IMR-90 (cell line): ENCODE measurements around the gene ITGB4. TPM values are rescaled to one million over a fixed set of nuclear protein-coding genes. Genes with fewer than 3 reads are reported as not detected.
A peak's percentile ranks its signal among the peaks of the same experiment; 100 is the strongest.

Experiments used
- ATAC-seq: fragments of 200-7000 bp; cut with Tn5 transposase; 2 replicates; pipeline ENCODE4 v1.9.1; 2020; ENCODE audit warnings: low read depth, mild to moderate bottlenecking, moderate library complexity
- BruUV-seq: library from RNA; stranded (reverse); fragments of 400-500 nt; replicated peaks from 2 replicates; lab custom pipeline; 2021; lab: Mats Ljungman, UMichigan
- CTCF ChIA-PET: fragments of 300-600 bp; formaldehyde crosslinking; extraction: SDS; loops from one replicate; lab custom pipeline; 2021; ENCODE audit warnings: antibody characterized with exemption; lab: Yijun Ruan, JAX
- POLR2A ChIA-PET: fragments of 300-600 bp; sonication (Branson Sonifier 250); formaldehyde crosslinking; loops from one replicate; lab custom pipeline; 2022; ENCODE audit warnings: antibody characterized with exemption; ENCODE audit not compliant: unreplicated experiment; lab: Charles Lee
- DNase-seq: peaks from one replicate; pipeline ENCODE4 v3.0.0; 2013
- H2AFZ ChIP-seq: replicated peaks from 2 replicates; pipeline ENCODE3; 2013; ENCODE audit warnings: low read length, mild to moderate bottlenecking; ENCODE audit not compliant: poor library complexity
- H2AK5ac ChIP-seq: 2 replicates; pipeline ENCODE4 v1.6.1; 2013; ENCODE audit warnings: low read depth, low read length, inconsistent platforms
- H2AK9ac ChIP-seq: replicated peaks from 2 replicates; pipeline ENCODE3; 2013; ENCODE audit warnings: mild to moderate bottlenecking, low read depth, low read length, moderate library complexity; ENCODE audit not compliant: poor library complexity
- H2BK120ac ChIP-seq: 2 replicates; pipeline ENCODE4 v1.6.1; 2013; ENCODE audit warnings: low read depth, low read length, inconsistent platforms
- H2BK15ac ChIP-seq: 3 replicates; pipeline ENCODE4 v1.6.1; 2013; ENCODE audit warnings: low read depth, low read length, inconsistent platforms
- H2BK20ac ChIP-seq: 2 replicates; pipeline ENCODE4 v1.6.1; 2013; ENCODE audit warnings: low read depth, mild to moderate bottlenecking, inconsistent platforms, low read length, moderate library complexity
- H2BK5ac ChIP-seq: 2 replicates; pipeline ENCODE4 v1.6.1; 2013; ENCODE audit warnings: mild to moderate bottlenecking, low read depth, low read length, inconsistent platforms; ENCODE audit not compliant: poor library complexity, severe bottlenecking
- H3K14ac ChIP-seq: replicated peaks from 2 replicates; pipeline ENCODE4 v1.6.1; 2013; ENCODE audit warnings: low read depth, low read length, inconsistent platforms
- H3K18ac ChIP-seq: 2 replicates; pipeline ENCODE4 v1.6.1; 2013; ENCODE audit warnings: low read depth, low read length, control low read depth
- H3K23ac ChIP-seq: 2 replicates; pipeline ENCODE4 v1.6.1; 2013; ENCODE audit warnings: low read depth, low read length, inconsistent platforms
- H3K27ac ChIP-seq: 2 replicates; pipeline ENCODE4 v1.5.1; 2013; ENCODE audit warnings: mild to moderate bottlenecking, control low read depth, low read length; ENCODE audit not compliant: insufficient read depth
- H3K27me3 ChIP-seq: 2 replicates; pipeline ENCODE4 v1.6.1; 2013; ENCODE audit warnings: low read length; ENCODE audit not compliant: control insufficient read depth, insufficient read depth
- H3K36me3 ChIP-seq: 2 replicates; pipeline ENCODE4 v1.6.1; 2013; ENCODE audit warnings: low read length, mixed read lengths; ENCODE audit not compliant: control insufficient read depth, insufficient read depth
- H3K4ac ChIP-seq: 2 replicates; pipeline ENCODE4 v1.6.1; 2013; ENCODE audit warnings: low read depth, low read length, inconsistent platforms
- H3K4me1 ChIP-seq: 2 replicates; pipeline ENCODE4 v1.6.1; 2013; ENCODE audit warnings: low read length, mixed read lengths; ENCODE audit not compliant: control insufficient read depth, insufficient read depth
- H3K4me2 ChIP-seq: 2 replicates; pipeline ENCODE4 v1.6.1; 2013; ENCODE audit warnings: low read depth, mild to moderate bottlenecking, control low read depth, low read length, moderate library complexity
- H3K4me3 ChIP-seq: 2 replicates; pipeline ENCODE4 v1.5.1; 2013; ENCODE audit warnings: low read depth, mild to moderate bottlenecking, control low read depth, low read length, moderate library complexity; ENCODE audit not compliant: insufficient read depth
- H3K56ac ChIP-seq: 2 replicates; pipeline ENCODE4 v1.6.1; 2013; ENCODE audit warnings: low read length, inconsistent platforms; ENCODE audit not compliant: insufficient read depth; ENCODE audit errors: extremely low read depth
- H3K79me1 ChIP-seq, 2 experiments: 2 replicates each; pipeline ENCODE4 v1.6.1; 2013; ENCODE audit warnings: low read length in 2 of 2, inconsistent platforms in 1 of 2, low read depth in 1 of 2
- H3K9ac ChIP-seq: 2 replicates; pipeline ENCODE4 v1.6.1; 2013; ENCODE audit warnings: low read depth, low read length, control low read depth
- H3K9me1 ChIP-seq: 2 replicates; pipeline ENCODE4 v1.6.1; 2013; ENCODE audit warnings: low read length, inconsistent platforms; ENCODE audit not compliant: insufficient read depth
- H3K9me3 ChIP-seq: 2 replicates; pipeline ENCODE4 v1.6.1; 2013; ENCODE audit warnings: low read length; ENCODE audit not compliant: control insufficient read depth, insufficient read depth
- H4K20me1 ChIP-seq: 2 replicates; pipeline ENCODE4 v1.6.1; 2013; ENCODE audit warnings: low read length, inconsistent platforms; ENCODE audit not compliant: insufficient read depth
- H4K5ac ChIP-seq: 2 replicates; pipeline ENCODE4 v1.6.1; 2013; ENCODE audit warnings: mild to moderate bottlenecking, low read depth, low read length, control low read depth
- H4K8ac ChIP-seq, 2 experiments: 2 replicates each; pipeline ENCODE4 v1.6.1; 2013; ENCODE audit warnings: low read depth in 2 of 2, low read length in 2 of 2, control low read depth in 1 of 2, inconsistent platforms in 1 of 2
- H4K91ac ChIP-seq: 2 replicates; pipeline ENCODE4 v1.6.1; 2013; ENCODE audit warnings: low read depth, low read length, inconsistent platforms; ENCODE audit not compliant: insufficient read depth
- BHLHE40 ChIP-seq: fragments of 150-350 bp; IDR thresholded peaks from 2 replicates; pipeline ENCODE4 v1.6.1; 2016; ENCODE audit warnings: mild to moderate bottlenecking, low read depth, low read length
- CEBPB ChIP-seq: IDR thresholded peaks from 2 replicates; pipeline ENCODE4 v1.6.1; 2012; ENCODE audit warnings: low read depth, low read length, improper control_type of control experiment
- ELK1 ChIP-seq: fragments of 150-350 bp; IDR thresholded peaks from 2 replicates; pipeline ENCODE4 v1.6.1; 2016; ENCODE audit warnings: low read depth, mild to moderate bottlenecking, low read length, moderate library complexity, borderline replicate concordance
- FOS ChIP-seq: fragments of 150-350 bp; IDR thresholded peaks from 2 replicates; pipeline ENCODE4 v1.6.1; 2016; ENCODE audit warnings: low read depth, low read length
- RAD21 ChIP-seq: IDR thresholded peaks from 2 replicates; pipeline ENCODE4 v1.6.1; 2012; ENCODE audit warnings: low read length, improper control_type of control experiment
- SMC3 ChIP-seq: fragments of 150-350 bp; IDR thresholded peaks from 2 replicates; pipeline ENCODE4 v1.6.1; 2016; ENCODE audit warnings: low read depth, mild to moderate bottlenecking, antibody characterized with exemption, low read length, moderate library complexity
- USF2 ChIP-seq: fragments of 150-350 bp; IDR thresholded peaks from 2 replicates; pipeline ENCODE4 v1.6.1; 2017; ENCODE audit warnings: mild to moderate bottlenecking, antibody characterized with exemption, low read length, low read depth
- WGBS, 2 experiments: methylation state at CpG; one replicate each; pipeline versions ENCODE4 v1.1.5 to v1.1.7; 2013; ENCODE audit warnings: missing lambda C conversion rate in 2 of 2; ENCODE audit not compliant: insufficient read length in 1 of 2; ENCODE audit errors: extremely low coverage in 2 of 2; 5-methylcytosine and 5-hydroxymethylcytosine counted together
- dilution Hi-C: fragments of 300-500 bp; cut with HindIII; formaldehyde crosslinking; loops from one replicate; pipeline ENCODE4 v1.14.3; 2018; ENCODE audit warnings: low sequenced_read_pairs; ENCODE audit not compliant: unreplicated experiment
- in situ Hi-C: fragments of 300-500 bp; cut with MboI; formaldehyde crosslinking; loops from 3 replicates; pipeline ENCODE4 v1.14.3; 2019; ENCODE audit warnings: low sequenced_read_pairs, inconsistent platforms, mixed read lengths
- intact Hi-C: fragments of 100-400 bp; cut with micrococcal nuclease; formaldehyde crosslinking; loops from 2 replicates; pipeline ENCODE4 v1.10.0; 2022
- polyA plus RNA-seq, 3 experiments: library from polyadenylated mRNA; depleted of rRNA; stranded (reverse); fragments of >200 nt; gene quantifications; 2 replicates each; pipeline ENCODE4 v1.2.3, GENCODE V29; 2012; ENCODE audit warnings: low replicate concordance in 1 of 3
- total RNA-seq: library from RNA; depleted of rRNA; stranded (reverse); fragments of >200 nt; gene quantifications from 2 replicates; pipeline ENCODE4 v1.2.3, GENCODE V29; 2012

Gene ITGB4
- total and polyA plus RNA-seq, 2 of the 4 experiments (the other 2 are of a cell fraction) = under 0.01 to 0.27 TPM

- Histone ChIP-seq H3K14ac (peak overlapping the region; percentile 52; the same call in 1 of the 2 replicates), H2BK20ac (no peak overlapping the region), H3K9ac (no peak overlapping the region), H3K36me3 (peaks cover 24% of the 10 kb centered on the region), H3K79me1 (peaks cover 58 to 85% of the 10 kb centered on the region in 2 experiments), H3K4me1 (peaks cover 9% of the 10 kb centered on the region), H3K27ac (no peak overlapping the region), H4K20me1 (peaks cover 57% of the 10 kb centered on the region), H3K18ac (no peak overlapping the region), H3K27me3 (no peaks in the 10 kb centered on the region), H2BK5ac (no peak overlapping the region), H4K8ac (no peak overlapping the region), H3K9me3 (no peaks in the 10 kb centered on the region), H4K5ac (no peak overlapping the region), H2BK120ac (no peak overlapping the region), H3K23ac (no peak overlapping the region), H4K91ac (no peak overlapping the region), H3K4me2 (no peak overlapping the region; the same call in 1 of the 2 replicates), H2AK5ac (peak overlapping the region; percentile 65; the same call in 1 of the 2 replicates), H3K9me1 (peaks cover 24% of the 10 kb centered on the region), H2AFZ (no peak overlapping the region), H3K56ac (no peak overlapping the region), H2AK9ac (peak overlapping the region; percentile 74), H3K4ac (0 out of 2 replicates have a peak overlapping the region, but pooled peaks have one; percentile 40), H3K4me3 (no peak overlapping the region), H2BK15ac (no peak overlapping the region)
- no CpG with 5 or more reads among the region's 5 CpGs for WGBS, 2 experiments
- ChIA-PET CTCF (interaction anchor here (1.0 to 5.7 kb wide), 3 partner anchors 9 to 66 kb away, joined by 3 to 18 read pairs (median 5); no protein-coding TSS in a partner anchor), POLR2A (no interaction called here)
- DNase-seq (peak; percentile 42), ATAC-seq (no peak)
- TF ChIP-seq USF2 (no peak), SMC3 (no peak), BHLHE40 (no peak), CEBPB (no peak), ELK1 (no peak), FOS (peak; percentile 36; the same call in 1 of the 2 replicates), RAD21 (no peak)
- BruUV-seq = no TSS peak
- dilution Hi-C loops = no loop called here
- intact Hi-C loops = no loop called here
- in situ Hi-C loops = no loop called here
These were observed 37.0 kb upstream of the ITGB4 start for GRCh38 chr17:75684249-75684648.
